Activated naive CD4-positive, alpha-beta T cell treated with anti-CD3 and anti-CD28 coated beads for 36 hours (primary cell): ENCODE results near the gene TP53I3. TPM values are rescaled to one million over a fixed set of nuclear protein-coding genes. Genes with fewer than 3 reads are reported as not detected.
"Not testable (repeated sequence)": the region's sequence is repeated elsewhere in the genome, so short reads cannot be mapped to it uniquely, and the experiment has no call there.

ENCODE experiments used
- CTCF ChIA-PET: fragments of 350-600 bp; sonication (Branson Sonifier 250); formaldehyde crosslinking; loops from one replicate; lab custom pipeline; 2021; ENCODE audit warnings: antibody characterized with exemption; lab: Charles Lee
- DNase-seq: peaks from one replicate; pipeline ENCODE4 v3.0.0-alpha.2; 2020
- H3K27ac Mint-ChIP-seq: one replicate; pipeline ENCODE4 v1.8.0; 2021; ENCODE audit warnings: mild to moderate bottlenecking, mixed read lengths
- H3K27me3 Mint-ChIP-seq: one replicate; pipeline ENCODE4 v1.8.0; 2021; ENCODE audit warnings: low read depth, mixed read lengths
- H3K36me3 Mint-ChIP-seq: one replicate; pipeline ENCODE4 v1.8.0; 2021; ENCODE audit warnings: low read depth, mixed read lengths
- H3K4me1 Mint-ChIP-seq: one replicate; pipeline ENCODE4 v1.8.0; 2021; ENCODE audit warnings: low read depth, mixed read lengths
- H3K4me3 Mint-ChIP-seq: one replicate; pipeline ENCODE4 v1.8.0; 2021; ENCODE audit warnings: mild to moderate bottlenecking, moderate library complexity, mixed read lengths
- H3K9me3 Mint-ChIP-seq: one replicate; pipeline ENCODE4 v1.8.0; 2021; ENCODE audit warnings: mixed read lengths
- intact Hi-C: fragments of 100-400 bp; cut with micrococcal nuclease; formaldehyde crosslinking; loops from one replicate; pipeline ENCODE4 v1.15.1; 2023
- total RNA-seq, 2 experiments: library from RNA; stranded (reverse); gene quantifications; one replicate each; pipeline ENCODE4 v1.2.3, GENCODE V29; 2021

TP53I3 gene
- total RNA-seq, 2 experiments from 2014 or later = 0.60 to 0.81 TPM

DNA sequence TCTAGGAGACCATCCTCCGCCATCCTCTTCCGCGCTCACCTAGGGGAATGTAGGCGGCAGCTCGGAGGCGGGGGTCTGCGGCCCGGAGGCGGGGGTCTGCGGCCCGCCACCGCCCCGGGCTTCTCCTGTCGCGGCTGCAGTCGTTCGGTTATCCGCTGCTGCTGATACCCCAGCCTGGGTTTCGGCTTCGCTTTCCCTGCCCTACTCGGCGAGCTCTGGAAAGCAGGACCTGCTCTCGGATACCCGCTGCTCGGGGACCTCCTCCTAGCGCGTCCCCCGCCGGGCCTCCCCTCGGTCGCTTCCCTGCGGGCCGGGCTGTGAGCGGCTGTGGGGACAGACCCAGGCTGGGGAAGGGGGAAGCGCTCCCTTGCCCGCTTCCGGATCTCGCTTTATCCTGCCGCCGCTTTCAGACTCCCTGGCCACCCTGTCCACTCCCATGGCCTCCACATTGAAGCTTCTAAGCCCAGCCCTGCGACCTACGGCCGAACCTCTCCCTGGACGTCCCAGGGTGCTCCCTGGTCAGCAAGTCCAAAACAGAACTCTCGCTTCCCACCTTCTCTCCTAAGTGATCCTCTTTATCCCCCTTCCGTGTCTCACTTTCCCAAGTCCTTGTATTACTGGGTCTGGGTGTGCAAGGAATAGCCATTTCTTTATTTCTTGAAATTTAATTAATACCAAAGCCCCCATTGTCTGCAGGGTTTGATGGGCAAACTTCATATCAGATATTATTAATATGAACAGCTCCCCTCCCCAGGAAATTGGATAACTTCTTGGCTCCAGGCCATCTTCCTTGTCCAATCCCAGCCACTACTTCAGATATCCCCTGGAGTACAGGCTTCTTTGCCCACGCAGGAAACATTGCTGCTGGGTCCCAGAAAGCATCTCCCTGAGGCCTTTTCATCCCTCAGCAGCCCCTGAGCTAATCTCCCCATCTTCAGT lies 34.3 kb downstream of the TP53I3 start:
- H3K9me3 Mint-ChIP-seq = no peaks in the 10 kb centered on the region
- no peak for DNase-seq
- intact Hi-C loops = no loop called here
- H3K4me3 Mint-ChIP-seq = peak overlapping the region; percentile 72
- H3K36me3 Mint-ChIP-seq = peaks cover 2% of the 10 kb centered on the region
- peaks cover 7% of the 10 kb centered on the region for H3K27me3 Mint-ChIP-seq
- no peak overlapping the region for H3K27ac Mint-ChIP-seq
- CTCF ChIA-PET = interaction anchor here (0.6 to 1.3 kb wide), 3 partner anchors 10 to 226 kb away, joined by 3 to 5 read pairs (median 3); no protein-coding TSS in a partner anchor
- peaks cover 14% of the 10 kb centered on the region for H3K4me1 Mint-ChIP-seq

DNA sequence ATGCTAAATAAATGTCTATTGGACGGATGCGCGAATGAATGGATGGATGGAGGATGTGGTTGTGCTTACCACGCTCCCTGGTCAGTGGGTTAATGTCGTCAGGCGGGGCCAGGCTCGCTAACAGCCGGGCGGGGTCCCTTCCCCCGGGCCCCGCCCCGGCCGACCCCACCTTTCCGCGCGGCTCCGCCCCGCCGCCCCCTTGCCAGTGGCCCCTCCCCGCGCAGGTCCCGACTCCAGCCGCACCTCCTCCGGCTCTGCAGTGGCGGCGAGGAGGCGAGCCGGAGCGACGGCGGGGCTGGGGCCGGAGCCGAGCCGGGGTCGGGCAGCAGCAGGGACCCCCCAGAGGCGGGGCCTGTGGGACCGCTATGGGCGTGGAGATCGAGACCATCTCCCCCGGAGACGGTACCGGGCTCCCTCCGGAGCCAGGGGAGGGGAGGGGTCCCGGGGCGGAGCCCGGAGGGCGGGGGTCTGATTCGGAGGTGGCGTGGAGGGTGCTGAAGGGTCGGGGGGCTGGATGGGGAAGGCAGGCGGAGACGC lies 35.1 kb downstream of the TP53I3 start, which contains the start of gene FKBP1B:
Gene FKBP1B, plus strand, starts transcription at position 257 of the 537 bp plus-strand sequence. Its CDS starts 109 bp downstream, at position 366.
- peak within 1 kb of the TSS; percentile 72 for H3K4me3 Mint-ChIP-seq
- no peaks in the 10 kb centered on the region for H3K9me3 Mint-ChIP-seq
- intact Hi-C loops = loop anchor here (10.0 kb wide), 1 partner anchor 445 kb away; the partner anchor contains the start of gene NCOA1
- CTCF ChIA-PET = interaction anchor here (0.9 to 1.3 kb wide), 3 partner anchors 11 to 35 kb away, joined by 3 to 5 read pairs (median 3); partner anchors contain the start of gene TP53I3
- no peak within 1 kb of the TSS for H3K27ac Mint-ChIP-seq
- H3K27me3 Mint-ChIP-seq = peaks cover 7% of the 10 kb centered on the region
- peaks cover 19% of the 10 kb centered on the region for H3K4me1 Mint-ChIP-seq
- H3K36me3 Mint-ChIP-seq = peaks cover 2% of the 10 kb centered on the region
- DNase-seq = peak; percentile 44

DNA sequence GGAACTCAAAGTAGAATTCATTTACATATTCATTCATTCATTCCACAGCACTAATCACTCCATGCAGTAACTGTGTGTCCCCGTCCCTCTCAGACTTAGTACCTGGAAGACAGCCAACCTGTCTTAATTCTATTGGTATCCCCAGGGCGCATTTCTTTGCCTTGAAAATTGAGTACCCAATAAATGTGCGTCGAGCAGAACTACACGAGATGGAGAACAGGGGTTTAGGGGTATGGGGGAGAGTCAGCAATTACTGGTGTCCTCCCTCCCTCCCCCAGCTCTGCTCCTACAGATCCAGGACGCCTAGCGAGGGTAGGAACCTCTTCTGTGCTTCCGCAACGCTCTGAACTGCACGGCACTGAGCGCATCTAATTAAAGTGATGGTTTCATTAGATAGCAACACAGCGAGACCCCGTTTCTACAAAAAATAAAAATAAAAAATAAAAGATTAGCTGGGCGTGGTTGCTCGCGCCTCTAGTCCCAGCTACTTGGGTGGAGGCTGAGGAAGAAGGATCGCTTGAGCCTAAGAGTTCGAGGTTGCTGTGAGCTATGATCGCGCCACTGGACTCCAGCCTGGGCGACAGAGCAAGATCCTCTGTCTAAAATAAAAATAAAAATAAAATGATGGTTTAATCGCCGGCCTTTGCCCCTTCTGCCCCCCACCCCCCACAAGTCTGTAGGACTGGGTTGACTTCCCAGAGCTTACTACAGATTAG lies 35.7 kb downstream of the TP53I3 start:
- no peak for DNase-seq
- H3K9me3 Mint-ChIP-seq = no peaks in the 10 kb centered on the region
- peaks cover 2% of the 10 kb centered on the region for H3K36me3 Mint-ChIP-seq
- H3K27me3 Mint-ChIP-seq = peaks cover 7% of the 10 kb centered on the region
- CTCF ChIA-PET = interaction anchor here (0.6 to 1.0 kb wide), 3 partner anchors 20 to 61 kb away, joined by 3 to 6 read pairs (median 3); partner anchors contain the start of gene TP53I3
- peaks cover 19% of the 10 kb centered on the region for H3K4me1 Mint-ChIP-seq
- peak overlapping the region; percentile 72 for H3K4me3 Mint-ChIP-seq
- H3K27ac Mint-ChIP-seq = no peak overlapping the region
- intact Hi-C loops = loop anchor here (10.0 kb wide), 1 partner anchor 446 kb away; the partner anchor contains the start of gene NCOA1

DNA sequence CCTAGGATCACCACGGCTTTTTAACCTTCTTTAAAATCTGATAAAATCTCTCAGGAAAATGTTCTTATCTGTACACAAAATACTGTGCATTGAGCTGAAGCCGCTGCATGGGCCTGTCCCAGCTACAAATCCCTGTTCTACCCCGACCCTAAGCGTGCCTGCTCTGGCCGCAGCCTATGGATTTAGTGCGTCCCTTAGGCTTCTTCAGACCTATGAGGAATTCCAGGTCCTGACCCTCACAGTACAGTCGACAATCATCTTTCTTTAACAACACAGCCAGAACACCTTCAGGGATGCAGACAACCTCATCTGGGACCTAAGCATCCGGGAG lies 37.0 kb downstream of the TP53I3 start:
- intact Hi-C loops = loop anchor here (1.0 to 10.0 kb wide), 10 partner anchors 18 to 667 kb away; partner anchors contain the start of genes ATAD2B, FAM228B, NCOA1 and PFN4
- Mint-ChIP-seq H3K4me3 (peak overlapping the region; percentile 95), H3K9me3 (no peaks in the 10 kb centered on the region), H3K27ac (no peak overlapping the region), H3K4me1 (peaks cover 22% of the 10 kb centered on the region), H3K27me3 (peaks cover 7% of the 10 kb centered on the region), H3K36me3 (peaks cover 4% of the 10 kb centered on the region)
- CTCF ChIA-PET = interaction anchor here (0.8 to 1.8 kb wide), 4 partner anchors 14 to 122 kb away, joined by 3 to 8 read pairs (median 6); partner anchors contain the start of genes SF3B6 and TP53I3
- no peak for DNase-seq

- intact Hi-C loops = loop anchor here (1.0 to 10.0 kb wide), 10 partner anchors 18 to 667 kb away; partner anchors contain the start of genes ATAD2B, FAM228B, NCOA1 and PFN4
- peaks cover 4% of the 10 kb centered on the region for H3K36me3 Mint-ChIP-seq
- H3K27me3 Mint-ChIP-seq = peaks cover 7% of the 10 kb centered on the region
- peak; percentile 98 for DNase-seq
- no peaks in the 10 kb centered on the region for H3K9me3 Mint-ChIP-seq
- CTCF ChIA-PET = interaction anchor here (0.8 to 1.8 kb wide), 5 partner anchors 12 to 122 kb away, joined by 3 to 8 read pairs (median 4); partner anchors contain the start of genes SF3B6 and TP53I3
- peak within 1 kb of the TSS; percentile 95 for H3K4me3 Mint-ChIP-seq
- peak within 1 kb of the TSS; percentile 80 for H3K27ac Mint-ChIP-seq
- H3K4me1 Mint-ChIP-seq = peaks cover 22% of the 10 kb centered on the region
Measured at GRCh38 chr2:24046930-24047702, 37.5 kb downstream of the TP53I3 start, which contains the start of gene WDCP. Gene WDCP (minus strand): TSS chr2:24047391. CDS start chr2:24039494, 7,897 bp downstream.

DNA sequence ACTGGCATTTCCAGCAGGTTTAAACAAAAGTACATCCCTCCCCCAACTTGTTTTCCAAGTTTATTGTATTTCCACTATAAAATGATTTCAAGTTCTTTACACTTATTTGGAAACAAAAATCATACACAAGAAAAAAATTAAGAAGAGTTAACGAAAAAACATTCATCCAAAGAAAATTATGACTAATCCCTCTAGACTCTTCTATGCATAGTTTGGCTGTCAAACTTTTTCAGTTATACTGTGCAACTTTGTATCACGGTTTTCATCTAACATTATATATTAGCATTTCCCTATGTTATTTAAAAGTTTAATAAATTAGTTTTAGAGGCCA lies 38.1 kb downstream of the TP53I3 start:
- DNase-seq = no peak
- H3K4me3 Mint-ChIP-seq = peak overlapping the region; percentile 95
- no peaks in the 10 kb centered on the region for H3K9me3 Mint-ChIP-seq
- H3K4me1 Mint-ChIP-seq = peaks cover 22% of the 10 kb centered on the region
- intact Hi-C loops = loop anchor here (2.0 to 10.0 kb wide), 2 partner anchors 38 to 448 kb away; partner anchors contain the start of genes NCOA1 and TP53I3
- CTCF ChIA-PET = interaction anchor here (1.0 to 1.8 kb wide), 3 partner anchors 12 to 121 kb away, joined by 3 to 8 read pairs (median 7); partner anchors contain the start of gene TP53I3
- H3K36me3 Mint-ChIP-seq = peaks cover 4% of the 10 kb centered on the region
- H3K27me3 Mint-ChIP-seq = peaks cover 7% of the 10 kb centered on the region
- no peak overlapping the region for H3K27ac Mint-ChIP-seq

- H3K9me3 Mint-ChIP-seq = no peaks in the 10 kb centered on the region
- DNase-seq = no peak
- CTCF ChIA-PET = interaction anchor here (0.7 kb wide), 1 partner anchor 39 kb away, joined by 4 read pairs; the partner anchor contains the start of gene TP53I3
- peaks cover 22% of the 10 kb centered on the region for H3K4me1 Mint-ChIP-seq
- H3K4me3 Mint-ChIP-seq = peak overlapping the region; percentile 56
- peaks cover 4% of the 10 kb centered on the region for H3K36me3 Mint-ChIP-seq
- peaks cover 7% of the 10 kb centered on the region for H3K27me3 Mint-ChIP-seq
- no peak overlapping the region for H3K27ac Mint-ChIP-seq
- intact Hi-C loops = loop anchor here (2.0 to 10.0 kb wide), 2 partner anchors 39 to 449 kb away; partner anchors contain the start of genes NCOA1 and TP53I3
Measured at GRCh38 chr2:24045511-24046508, 38.8 kb downstream of the TP53I3 start.

DNA sequence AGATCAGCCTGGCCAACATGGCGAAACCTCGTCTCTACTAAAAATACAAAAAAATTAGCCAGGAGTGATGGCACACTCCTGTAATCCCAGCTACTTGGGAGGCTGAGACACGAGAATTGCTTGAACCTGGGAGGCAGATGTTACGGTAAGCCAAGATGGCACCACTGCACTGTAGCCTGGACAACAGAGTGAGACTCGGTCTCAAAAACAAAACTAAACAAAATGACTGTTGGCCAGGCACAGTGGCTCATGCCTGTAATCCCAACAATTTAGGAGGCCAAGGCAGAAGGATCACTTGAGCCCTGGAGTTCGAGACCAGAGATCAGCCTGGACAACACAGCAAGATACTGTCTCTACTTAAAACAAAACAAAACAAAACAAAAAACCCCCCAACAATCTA lies 41.5 kb downstream of the TP53I3 start:
- Mint-ChIP-seq H3K36me3 (peaks cover 18% of the 10 kb centered on the region), H3K4me1 (peaks cover 25% of the 10 kb centered on the region)
- H3K4me3 Mint-ChIP-seq, H3K9me3 Mint-ChIP-seq, H3K27me3 Mint-ChIP-seq, DNase-seq, H3K27ac Mint-ChIP-seq: not testable (repeated sequence)
- intact Hi-C loops = loop anchor here (10.0 kb wide), 1 partner anchor 452 kb away; the partner anchor contains the start of gene NCOA1
- CTCF ChIA-PET = interaction anchor here (0.7 to 1.8 kb wide), 2 partner anchors 33 to 218 kb away, joined by 3 to 6 read pairs; partner anchors contain the start of gene SF3B6

- intact Hi-C loops = loop anchor here (10.0 kb wide), 1 partner anchor 454 kb away; the partner anchor contains the start of gene NCOA1
- no peak overlapping the region for H3K4me3 Mint-ChIP-seq
- no peak overlapping the region for H3K27ac Mint-ChIP-seq
- CTCF ChIA-PET = no interaction called here
- H3K27me3 Mint-ChIP-seq = no peaks in the 10 kb centered on the region
- H3K36me3 Mint-ChIP-seq = peaks cover 31% of the 10 kb centered on the region
- H3K9me3 Mint-ChIP-seq = no peaks in the 10 kb centered on the region
- peaks cover 28% of the 10 kb centered on the region for H3K4me1 Mint-ChIP-seq
- DNase-seq = no peak
Measured at GRCh38 chr2:24040511-24040910, 44.1 kb downstream of the TP53I3 start.
